Natural killer cell treated with Interleukin-12 subunit alpha and Interleukin-12 subunit beta and Interleukin-15 and Interleukin-18, amount 100 ng/mL, for 72 hours (primary cell): Measurements from ENCODE around the gene SMURF1. TPM values are rescaled to one million over a fixed set of nuclear protein-coding genes. Genes with fewer than 3 reads are reported as not detected.

Source experiments
- ATAC-seq, 2 donors: fragments of 150-1000 bp; cut with Tn5 transposase in 1 of 2; sonication (Bioruptor Pico), chemical (Tn5 transposase) in 1 of 2; 2 replicates each; pipeline ENCODE4 v1.10.0; 2021
- DNase-seq: peaks from one replicate; pipeline ENCODE4 v3.0.0; 2022; ENCODE audit warnings: low spot score
- H3K27ac Mint-ChIP-seq, 2 donors: 1 replicate in 1 of 2; 2 replicates in 1 of 2; pipeline ENCODE4 v1.8.0; 2022; ENCODE audit warnings: mixed read lengths in 2 of 2, mild to moderate bottlenecking in 1 of 2, moderate library complexity in 1 of 2
- H3K27me3 Mint-ChIP-seq, 2 donors: 1 replicate in 1 of 2; 2 replicates in 1 of 2; pipeline ENCODE4 v1.8.0; 2022; ENCODE audit warnings: mixed read lengths in 2 of 2
- H3K36me3 Mint-ChIP-seq: one replicate; pipeline ENCODE4 v1.8.0; 2022; ENCODE audit warnings: mixed read lengths
- H3K4me1 Mint-ChIP-seq, 2 donors: 1 replicate in 1 of 2; 2 replicates in 1 of 2; pipeline ENCODE4 v1.8.0; 2022; ENCODE audit warnings: low read depth in 2 of 2, mixed read lengths in 2 of 2, mild to moderate bottlenecking in 1 of 2
- H3K4me3 Mint-ChIP-seq: one replicate; pipeline ENCODE4 v1.8.0; 2022; ENCODE audit warnings: mixed read lengths
- H3K9me3 Mint-ChIP-seq: 2 replicates; pipeline ENCODE4 v1.8.0; 2022; ENCODE audit warnings: mixed read lengths
- total RNA-seq, 2 donors: library from RNA; stranded (reverse); gene quantifications; one replicate each; pipeline ENCODE4 v1.2.3, GENCODE V29; 2022

Gene SMURF1
- total RNA-seq, result 10 to 100 TPM; 19.9 to 27.1 TPM

DNA sequence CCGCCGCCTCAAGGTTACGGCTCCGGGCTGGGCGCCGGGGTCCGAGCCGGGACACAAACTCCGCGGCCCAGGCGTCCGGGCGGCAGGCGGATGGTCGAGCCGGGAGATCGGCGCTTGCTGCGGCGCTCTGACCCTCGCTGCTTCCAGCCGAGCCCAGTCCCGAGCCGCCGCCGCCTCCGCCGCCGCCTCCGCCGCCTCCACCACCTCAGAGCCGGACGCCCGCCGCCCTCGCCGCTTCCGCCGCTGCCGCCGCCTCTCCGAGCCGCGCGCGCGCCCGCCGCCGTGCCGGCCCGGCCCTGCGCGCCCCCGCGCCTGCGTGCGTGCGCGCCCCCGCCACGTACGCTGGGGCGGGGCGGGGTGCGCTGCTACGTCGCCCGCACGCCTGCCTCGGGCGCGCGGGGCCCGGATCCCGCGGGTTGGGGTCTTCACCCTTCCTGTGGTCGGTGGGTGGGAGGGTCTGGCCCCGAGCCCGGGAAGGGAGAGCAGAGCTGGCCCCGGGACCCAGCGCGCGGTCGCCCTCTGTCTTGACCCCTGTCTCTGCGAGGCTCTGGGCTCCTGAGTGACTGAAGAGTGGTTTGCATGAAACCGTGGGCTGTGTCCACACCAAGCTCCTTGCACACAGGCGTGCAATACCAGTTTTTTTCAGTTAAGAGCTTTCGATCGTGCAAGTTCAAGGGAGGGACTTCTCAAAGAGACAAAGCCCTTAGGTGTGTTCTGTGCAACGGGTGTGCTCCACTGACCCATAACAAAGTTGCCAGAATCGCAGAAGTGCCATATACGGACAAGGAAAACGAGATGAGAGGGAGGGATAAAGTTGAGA lies at the start of gene SMURF1:
SMURF1 (minus strand) TSS at position 256 of the 820 bp plus-strand sequence. CDS start 328 bp downstream, outside the sequence.
- peaks cover 34 to 35% of the 10 kb centered on the region in 2 donors for H3K4me1 Mint-ChIP-seq
- no peaks in the 10 kb centered on the region for H3K36me3 Mint-ChIP-seq
- H3K27ac Mint-ChIP-seq, result peak within 1 kb of the TSS; percentile 65 to 95
- H3K9me3 Mint-ChIP-seq, result peaks cover 4% of the 10 kb centered on the region
- ATAC-seq, result peak; percentile 91 to 92
- DNase-seq, result peak; percentile 87
- peak within 1 kb of the TSS; percentile 91 for H3K4me3 Mint-ChIP-seq
- peaks cover 6 to 7% of the 10 kb centered on the region in 2 donors for H3K27me3 Mint-ChIP-seq

DNA sequence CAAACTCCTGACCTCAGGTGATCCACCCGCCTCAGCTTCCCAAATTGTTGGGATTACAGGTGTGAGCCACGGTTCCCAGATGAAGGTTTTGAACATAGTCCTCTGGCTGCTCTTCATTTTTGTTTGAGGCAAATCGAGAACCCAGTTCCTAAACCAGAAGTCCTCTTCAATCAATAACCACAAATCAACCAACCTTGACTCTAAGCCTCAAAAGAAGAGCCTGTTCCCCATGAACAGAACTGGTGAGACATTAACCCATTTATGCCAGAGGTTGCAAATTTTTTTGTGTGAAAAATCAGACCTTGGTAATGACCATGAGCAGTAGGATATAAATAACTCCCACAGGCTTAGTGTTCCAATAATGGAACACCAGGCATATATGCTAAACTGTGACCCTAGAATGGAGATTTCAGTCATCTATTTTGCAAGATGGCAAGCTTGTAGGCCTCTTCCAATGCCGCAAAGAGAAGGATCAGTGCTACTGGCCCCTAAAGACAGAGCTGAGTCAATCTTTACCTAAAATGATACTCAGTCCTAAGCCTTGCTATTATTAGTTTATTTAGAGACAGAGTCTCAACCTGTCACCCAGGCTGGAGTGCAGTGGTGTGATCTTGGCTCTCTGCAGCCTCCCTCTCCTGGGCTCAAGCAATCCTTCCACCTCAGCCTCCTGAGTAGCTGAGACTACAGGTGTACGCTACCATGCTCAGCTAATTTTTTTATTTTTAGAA lies 48.1 kb upstream of the SMURF1 start:
- ATAC-seq (no peak), DNase-seq (no peak)
- H3K27ac Mint-ChIP-seq, result no peak overlapping the region
- no peaks in the 10 kb centered on the region for H3K9me3 Mint-ChIP-seq
- no peak overlapping the region for H3K4me3 Mint-ChIP-seq
- H3K4me1 Mint-ChIP-seq, result peaks cover 3 to 5% of the 10 kb centered on the region in 2 donors
- no peaks in the 10 kb centered on the region for H3K36me3 Mint-ChIP-seq
- peaks cover 0 to 2% of the 10 kb centered on the region in 2 donors for H3K27me3 Mint-ChIP-seq

DNA sequence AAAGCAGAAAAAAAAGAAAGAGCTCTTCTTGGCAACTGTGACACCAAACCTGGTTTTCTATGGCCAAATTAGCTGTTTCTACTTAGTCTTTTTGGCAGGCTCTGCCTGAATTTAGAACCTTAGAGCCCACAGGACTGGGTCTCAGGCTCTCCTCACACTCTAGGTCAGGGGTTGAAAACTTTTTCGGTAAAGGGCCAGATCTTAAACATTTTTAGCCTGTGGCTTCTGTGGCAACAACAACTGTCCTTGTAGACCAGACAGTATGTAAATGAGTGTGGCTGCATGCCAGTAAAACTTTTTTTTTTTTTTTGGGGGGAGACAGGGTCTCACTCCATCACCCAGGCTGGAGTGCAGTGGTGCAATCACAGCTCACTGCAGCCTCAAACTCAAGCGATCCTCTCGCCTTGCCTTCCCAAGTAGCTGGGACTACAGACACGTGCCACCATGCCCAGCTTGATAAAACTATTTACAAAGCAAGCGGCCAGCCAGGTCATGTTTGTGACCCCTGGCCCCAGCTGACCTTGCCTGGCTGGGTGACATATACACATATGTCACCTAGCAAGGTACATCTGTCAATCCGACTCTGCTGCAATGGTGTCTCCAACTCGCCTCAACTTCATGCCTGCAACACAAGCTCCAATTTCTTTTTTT lies 46.6 kb upstream of the SMURF1 start:
- Mint-ChIP-seq H3K36me3 (no peaks in the 10 kb centered on the region), H3K9me3 (no peaks in the 10 kb centered on the region), H3K27me3 (peaks cover 0 to 2% of the 10 kb centered on the region in 2 donors), H3K27ac (no peak overlapping the region), H3K4me1 (no peaks in the 10 kb centered on the region), H3K4me3 (no peak overlapping the region)
- ATAC-seq, result no peak
- no peak for DNase-seq

DNA sequence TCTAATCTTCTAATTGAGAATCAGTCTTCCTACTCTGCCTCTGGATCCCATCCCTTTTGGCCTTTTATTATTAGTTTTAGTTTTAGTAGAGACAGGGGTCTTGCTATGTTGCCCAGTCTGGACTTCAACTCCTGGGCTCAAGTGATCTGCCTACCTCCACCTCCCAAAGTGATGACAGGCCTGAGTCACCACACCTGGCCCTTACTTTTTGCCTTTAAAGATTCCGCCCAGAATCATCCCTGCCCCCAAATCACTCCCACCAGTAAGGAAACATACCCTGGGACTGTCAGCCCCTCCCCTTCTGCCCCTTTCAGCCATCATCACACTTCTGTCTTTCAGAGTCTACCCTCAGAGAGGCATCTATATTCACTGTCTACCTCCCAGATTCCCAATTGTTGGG lies 45.3 kb upstream of the SMURF1 start:
- no peaks in the 10 kb centered on the region for H3K36me3 Mint-ChIP-seq
- no peaks in the 10 kb centered on the region for H3K4me1 Mint-ChIP-seq
- H3K27me3 Mint-ChIP-seq, result peaks cover 0 to 2% of the 10 kb centered on the region in 2 donors
- ATAC-seq (no peak), DNase-seq (no peak)
- H3K4me3 Mint-ChIP-seq, result no peak overlapping the region
- no peaks in the 10 kb centered on the region for H3K9me3 Mint-ChIP-seq
- H3K27ac Mint-ChIP-seq, result no peak overlapping the region

DNA sequence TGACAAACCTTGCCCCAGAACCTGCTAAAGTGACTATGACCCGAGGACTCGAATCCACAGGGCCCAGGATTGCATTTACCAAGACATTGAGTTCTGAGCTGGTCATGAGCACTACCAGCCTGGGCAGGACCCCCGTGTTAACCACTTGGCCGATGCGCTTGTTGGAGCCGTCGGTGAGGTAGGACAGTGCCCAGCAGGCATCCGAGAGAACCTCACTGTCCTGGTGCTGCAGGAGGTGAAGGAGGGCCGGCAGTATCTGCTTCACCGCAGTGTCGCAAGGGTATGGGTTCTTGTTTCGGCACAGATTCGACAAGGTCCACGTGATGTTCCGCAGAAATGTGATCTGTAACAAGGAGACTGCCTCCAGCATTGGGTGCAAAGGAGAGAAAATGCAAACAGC lies 44.3 kb upstream of the SMURF1 start:
- Mint-ChIP-seq H3K27me3 (peaks cover 2 to 4% of the 10 kb centered on the region in 2 donors), H3K36me3 (no peaks in the 10 kb centered on the region)
- no peak for DNase-seq

DNA sequence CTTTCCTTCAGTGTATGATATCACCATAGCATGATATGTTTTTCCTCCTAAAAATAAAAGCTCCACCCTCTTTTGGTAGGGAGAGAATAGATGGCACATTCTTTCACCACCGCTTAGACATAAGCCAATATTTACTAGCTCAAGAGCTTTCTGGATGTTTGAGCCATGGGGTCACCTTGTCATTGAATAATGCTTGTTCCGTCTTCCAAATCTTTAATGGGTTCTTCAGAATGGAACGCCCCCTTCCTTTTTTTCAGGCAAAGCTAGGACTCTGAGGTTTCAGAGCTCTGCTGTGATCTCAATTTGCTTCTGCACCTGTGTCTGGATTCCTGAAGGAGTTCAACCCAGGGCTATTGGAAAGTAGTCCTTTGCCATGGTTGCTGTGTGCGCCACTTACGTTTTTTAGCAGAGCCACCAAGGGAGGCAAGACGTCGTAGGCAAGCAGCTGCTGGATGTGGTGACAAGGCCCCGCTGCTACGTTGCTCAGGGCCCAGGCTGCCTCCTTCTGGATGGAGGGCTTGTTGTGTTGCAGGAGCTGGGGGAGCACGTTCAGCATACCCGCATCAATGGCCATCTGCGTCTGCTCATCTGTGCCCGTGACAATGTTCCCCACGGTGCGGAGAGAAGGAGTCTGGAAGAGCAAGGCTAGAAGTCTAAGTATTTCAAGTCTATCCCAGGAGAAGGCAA lies 40.8 kb upstream of the SMURF1 start:
- Mint-ChIP-seq H3K27ac (no peak overlapping the region), H3K27me3 (peaks cover 10 to 20% of the 10 kb centered on the region in 2 donors), H3K4me3 (no peak overlapping the region), H3K36me3 (no peaks in the 10 kb centered on the region), H3K9me3 (no peaks in the 10 kb centered on the region), H3K4me1 (no peaks in the 10 kb centered on the region)
- DNase-seq, result no peak
- no peak for ATAC-seq

More for the DNA sequence above, 44.3 kb upstream of the SMURF1 start:
- no peaks in the 10 kb centered on the region for H3K9me3 Mint-ChIP-seq
- no peak overlapping the region for H3K4me3 Mint-ChIP-seq
- ATAC-seq, result no peak
- no peaks in the 10 kb centered on the region for H3K4me1 Mint-ChIP-seq
- no peak overlapping the region for H3K27ac Mint-ChIP-seq

DNA sequence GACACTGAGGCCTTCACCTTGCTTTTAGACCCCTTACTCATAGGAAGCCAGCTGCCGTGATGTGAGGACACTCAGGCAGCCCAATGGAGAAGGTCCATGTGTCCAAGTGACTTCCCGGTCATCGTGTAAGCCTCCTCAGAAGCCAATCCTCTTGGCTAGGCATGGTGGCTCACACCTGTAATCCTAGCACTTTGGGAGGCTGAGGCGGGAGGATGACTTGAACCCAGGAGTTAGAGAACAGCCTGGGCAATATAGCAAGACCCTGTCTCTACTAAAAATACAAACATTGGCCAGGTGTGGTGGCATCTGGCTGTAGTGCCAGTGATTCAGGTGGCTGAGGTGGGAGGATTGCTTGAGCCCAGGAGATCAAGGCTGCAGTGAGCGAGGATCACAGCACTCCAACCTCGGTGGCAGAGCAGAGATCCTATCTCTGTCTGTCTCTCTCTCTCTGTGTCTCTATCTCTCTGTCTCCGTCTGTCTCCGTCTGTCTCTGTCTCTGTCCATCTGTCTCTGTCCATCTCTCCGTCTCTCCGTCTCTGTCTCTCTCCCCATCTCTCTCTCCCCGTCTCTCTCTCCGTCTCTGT lies 36.3 kb upstream of the SMURF1 start:
- DNase-seq, result no peak
- Mint-ChIP-seq H3K27me3 (peaks cover 10 to 20% of the 10 kb centered on the region in 2 donors), H3K27ac (no peak overlapping the region), H3K4me3 (no peak overlapping the region), H3K9me3 (no peaks in the 10 kb centered on the region), H3K4me1 (no peaks in the 10 kb centered on the region), H3K36me3 (no peaks in the 10 kb centered on the region)
- no peak for ATAC-seq

DNA sequence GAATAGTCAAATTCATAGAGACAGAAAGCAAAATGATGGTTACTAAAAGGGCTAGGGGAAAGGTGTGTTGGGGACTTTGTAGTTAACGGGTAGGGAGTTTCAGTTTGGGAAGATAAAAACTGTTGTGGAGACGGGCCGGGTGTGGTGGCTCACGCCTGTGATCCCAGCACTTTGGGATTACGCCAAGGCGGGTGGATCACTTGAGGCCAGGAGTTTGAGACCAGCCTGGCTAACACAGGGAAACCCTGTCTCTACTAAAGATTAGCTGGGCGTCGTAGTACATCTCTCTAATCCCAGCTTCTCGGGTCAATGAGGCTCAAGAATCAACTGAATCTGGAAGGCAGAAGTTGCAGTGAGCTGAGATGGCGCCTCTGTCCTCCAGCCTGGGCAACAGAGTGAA lies 33.3 kb upstream of the SMURF1 start:
- no peak for ATAC-seq
- no peaks in the 10 kb centered on the region for H3K36me3 Mint-ChIP-seq
- H3K9me3 Mint-ChIP-seq, result no peaks in the 10 kb centered on the region
- no peaks in the 10 kb centered on the region for H3K4me1 Mint-ChIP-seq
- peaks cover 10 to 13% of the 10 kb centered on the region in 2 donors for H3K27me3 Mint-ChIP-seq
- H3K4me3 Mint-ChIP-seq, result no peak overlapping the region
- no peak overlapping the region for H3K27ac Mint-ChIP-seq
- no peak for DNase-seq

DNA sequence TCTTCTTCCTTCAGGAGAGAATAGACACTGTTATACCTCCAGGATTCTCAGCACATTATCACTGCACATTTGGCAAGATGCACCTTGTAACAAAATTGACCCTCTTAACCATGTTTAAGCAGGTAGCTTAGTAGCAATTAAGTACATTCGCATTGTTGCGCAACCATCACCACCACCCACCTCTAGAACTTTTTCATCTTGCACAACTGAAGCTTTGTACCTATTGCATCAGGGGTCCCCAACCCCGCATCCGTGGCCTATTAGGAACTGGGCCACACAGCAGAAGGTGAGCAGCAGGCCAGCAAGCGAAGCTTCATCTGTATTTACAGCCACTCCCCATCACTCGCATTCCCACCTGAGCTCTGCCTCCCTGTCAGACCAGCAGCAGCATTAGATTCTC lies 29.9 kb upstream of the SMURF1 start:
- H3K36me3 Mint-ChIP-seq, result no peaks in the 10 kb centered on the region
- H3K27me3 Mint-ChIP-seq, result peaks cover 0 to 6% of the 10 kb centered on the region in 2 donors
- ATAC-seq (no peak), DNase-seq (no peak)
- no peaks in the 10 kb centered on the region for H3K4me1 Mint-ChIP-seq
- no peak overlapping the region for H3K4me3 Mint-ChIP-seq
- H3K27ac Mint-ChIP-seq, result no peak overlapping the region
- H3K9me3 Mint-ChIP-seq, result no peaks in the 10 kb centered on the region

DNA sequence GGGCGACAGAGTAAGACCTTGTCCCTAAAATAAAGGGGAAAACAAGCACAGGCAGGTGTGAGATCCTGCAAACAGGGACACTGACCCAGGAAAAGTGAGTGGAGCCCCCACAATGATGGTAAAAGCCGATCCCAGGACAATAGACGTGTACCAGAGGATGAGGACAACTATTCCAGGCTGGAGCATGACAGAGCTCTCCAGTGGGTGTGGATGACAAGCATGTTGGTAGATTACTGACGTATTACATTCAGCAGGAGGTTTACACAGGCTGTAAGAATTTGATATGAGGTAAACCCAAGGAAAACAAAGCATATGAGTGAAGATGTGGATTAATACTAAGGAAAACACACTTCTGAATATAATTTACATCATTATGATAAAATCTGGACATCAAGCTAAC lies 27.8 kb upstream of the SMURF1 start:
- DNase-seq, result no peak
- H3K4me1 Mint-ChIP-seq, result no peaks in the 10 kb centered on the region
- no peak for ATAC-seq
- peaks cover 0 to 9% of the 10 kb centered on the region in 2 donors for H3K27me3 Mint-ChIP-seq
- no peak overlapping the region for H3K4me3 Mint-ChIP-seq
- H3K27ac Mint-ChIP-seq, result no peak overlapping the region
- H3K9me3 Mint-ChIP-seq, result no peaks in the 10 kb centered on the region
- H3K36me3 Mint-ChIP-seq, result no peaks in the 10 kb centered on the region

DNA sequence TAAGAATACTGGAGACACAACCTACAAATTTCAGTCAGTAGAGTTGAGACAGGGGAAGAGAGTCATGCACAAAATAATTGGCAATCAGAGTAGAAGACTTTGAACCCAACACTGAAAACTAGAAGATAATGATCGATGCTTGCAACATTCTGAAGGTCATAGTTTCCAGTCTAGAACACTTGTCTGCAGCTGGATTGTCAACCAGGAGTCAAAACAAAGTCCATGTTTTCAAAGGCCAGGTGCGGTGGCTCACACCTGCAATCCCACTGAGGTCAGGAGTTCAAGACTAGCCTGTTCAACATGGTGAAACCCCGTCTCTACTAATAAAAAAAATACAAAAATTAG lies 26.8 kb upstream of the SMURF1 start:
- peaks cover 0 to 9% of the 10 kb centered on the region in 2 donors for H3K27me3 Mint-ChIP-seq
- H3K36me3 Mint-ChIP-seq, result no peaks in the 10 kb centered on the region
- DNase-seq (no peak), ATAC-seq (no peak)
- H3K27ac Mint-ChIP-seq, result no peak overlapping the region
- no peak overlapping the region for H3K4me3 Mint-ChIP-seq
- H3K9me3 Mint-ChIP-seq, result no peaks in the 10 kb centered on the region
- H3K4me1 Mint-ChIP-seq, result no peaks in the 10 kb centered on the region

DNA sequence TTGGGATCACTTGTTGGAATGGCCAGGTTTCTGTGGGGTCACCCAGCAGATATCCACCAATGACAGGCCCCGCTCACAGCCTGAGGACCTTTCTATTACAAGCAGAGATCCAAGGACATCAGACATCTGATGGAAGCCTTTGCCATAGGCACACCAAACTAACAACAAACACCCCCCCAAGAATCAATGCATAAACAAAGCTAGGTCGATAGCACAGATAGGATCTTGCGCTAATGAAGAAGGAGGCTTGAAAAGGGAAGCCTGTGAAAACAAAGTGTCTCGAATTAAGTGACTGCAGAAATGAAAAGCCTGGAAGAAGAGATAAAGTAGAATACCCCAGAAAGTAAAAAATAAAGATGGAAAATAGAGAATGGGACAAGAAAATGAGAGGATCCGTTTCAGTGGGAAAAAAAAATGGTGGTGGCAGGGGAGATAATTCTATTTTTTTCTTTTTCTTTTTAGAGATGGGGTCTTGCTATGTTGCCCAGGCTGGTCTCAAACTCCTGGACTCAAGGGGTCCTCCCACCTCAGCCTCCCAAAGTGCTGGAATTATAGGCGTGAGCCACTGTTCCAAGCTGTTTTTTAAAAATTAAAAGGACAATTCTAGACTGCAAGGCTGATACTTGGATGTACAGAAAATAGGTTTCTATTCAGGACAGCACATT lies 26.3 kb upstream of the SMURF1 start:
- Mint-ChIP-seq H3K27me3 (peaks cover 0 to 9% of the 10 kb centered on the region in 2 donors), H3K27ac (no peak overlapping the region), H3K4me1 (no peaks in the 10 kb centered on the region), H3K4me3 (no peak overlapping the region), H3K9me3 (no peaks in the 10 kb centered on the region), H3K36me3 (no peaks in the 10 kb centered on the region)
- DNase-seq, result no peak
- ATAC-seq, result no peak

DNA sequence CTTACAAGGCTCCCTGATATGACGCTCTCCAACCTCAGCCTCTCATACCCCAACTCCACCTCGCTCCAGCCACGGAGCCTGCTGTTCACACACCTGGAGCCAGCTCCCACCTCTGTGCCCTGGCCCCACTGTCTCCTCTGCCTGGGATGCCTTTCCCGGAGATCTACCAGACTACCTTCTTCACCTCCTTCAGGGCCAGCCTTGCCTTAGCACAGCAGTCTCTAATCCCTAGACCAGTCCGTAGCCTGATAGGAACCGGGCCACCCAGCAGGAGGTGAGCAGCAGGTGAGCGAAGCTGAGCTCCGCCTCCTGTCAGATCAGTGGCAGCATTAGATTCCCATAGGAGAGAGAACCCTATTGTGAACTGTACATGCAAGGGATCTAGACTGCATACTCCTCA lies 23.2 kb upstream of the SMURF1 start:
- Mint-ChIP-seq H3K9me3 (no peaks in the 10 kb centered on the region), H3K4me1 (no peaks in the 10 kb centered on the region), H3K27ac (no peak overlapping the region), H3K27me3 (peaks cover 0 to 11% of the 10 kb centered on the region in 2 donors), H3K4me3 (no peak overlapping the region), H3K36me3 (no peaks in the 10 kb centered on the region)
- DNase-seq (no peak), ATAC-seq (peak in 1 of 2 donors; percentile 6)
